ENCODE results near the gene ARHGAP18.

ARHGAP18 gene

GRCh38 chr6:129750360-129750759, 40.4 kb upstream of the ARHGAP18 start:
- no peak overlapping the region for H3K4me3 ChIP-seq (ENCODE audit: low read depth in 1 of 2, low read length in 1 of 2)
- no peak for TF ChIP-seq CTCF (IDR thresholded peaks at IDR 0.05)
- H3K27me3 ChIP-seq = peaks cover 37% of the 10 kb centered on the region
- H3K27ac ChIP-seq = no peak overlapping the region
- no peaks in the 10 kb centered on the region for H3K36me3 ChIP-seq
- H3K4me1 ChIP-seq (ENCODE audit: control insufficient read depth in 1 of 2, insufficient read depth in 1 of 2, low read depth in 1 of 2, low read length in 1 of 2) = peaks cover 3 to 7% of the 10 kb centered on the region in 2 experiments
- no peaks in the 10 kb centered on the region for H3K9me3 ChIP-seq

- H3K36me3 ChIP-seq = no peaks in the 10 kb centered on the region
- no peaks in the 10 kb centered on the region for H3K9me3 ChIP-seq
- peaks cover 37% of the 10 kb centered on the region for H3K27me3 ChIP-seq
- no peak for TF ChIP-seq CTCF (IDR thresholded peaks at IDR 0.05)
- no peak overlapping the region for H3K27ac ChIP-seq
- H3K4me1 ChIP-seq (ENCODE audit: control insufficient read depth in 1 of 2, insufficient read depth in 1 of 2, low read depth in 1 of 2, low read length in 1 of 2) = peaks cover 3 to 7% of the 10 kb centered on the region in 2 experiments
- no peak overlapping the region for H3K4me3 ChIP-seq (ENCODE audit: low read depth in 1 of 2, low read length in 1 of 2)
Measured at GRCh38 chr6:129749749-129750120, 39.8 kb upstream of the ARHGAP18 start.

GRCh38 chr6:129748901-129749748, 39.1 kb upstream of the ARHGAP18 start:
- H3K36me3 ChIP-seq = no peaks in the 10 kb centered on the region
- H3K4me3 ChIP-seq (ENCODE audit: low read depth in 1 of 2, low read length in 1 of 2) = no peak overlapping the region
- no peak for TF ChIP-seq CTCF (IDR thresholded peaks at IDR 0.05)
- H3K27ac ChIP-seq = no peak overlapping the region
- H3K4me1 ChIP-seq (ENCODE audit: control insufficient read depth in 1 of 2, insufficient read depth in 1 of 2, low read depth in 1 of 2, low read length in 1 of 2) = peaks cover 3 to 7% of the 10 kb centered on the region in 2 experiments
- H3K9me3 ChIP-seq = no peaks in the 10 kb centered on the region
- peaks cover 37% of the 10 kb centered on the region for H3K27me3 ChIP-seq

- H3K27ac ChIP-seq = no peak overlapping the region
Measured at GRCh38 chr6:129748212-129748900, 38.4 kb upstream of the ARHGAP18 start.

GRCh38 chr6:129747588-129748112, 37.7 kb upstream of the ARHGAP18 start:
- no peak for TF ChIP-seq CTCF (IDR thresholded peaks at IDR 0.05)
- Histone ChIP-seq H3K9me3 (no peaks in the 10 kb centered on the region), H3K27me3 (peaks cover 37% of the 10 kb centered on the region), H3K36me3 (no peaks in the 10 kb centered on the region), H3K4me3 (ENCODE audit: low read depth in 1 of 2, low read length in 1 of 2) (no peak overlapping the region), H3K4me1 (ENCODE audit: control insufficient read depth in 1 of 2, insufficient read depth in 1 of 2, low read depth in 1 of 2, low read length in 1 of 2) (peaks cover 0 to 5% of the 10 kb centered on the region in 2 experiments), H3K27ac (no peak overlapping the region)

More at GRCh38 chr6:129748212-129748900, 38.4 kb upstream of the ARHGAP18 start:
- H3K4me1 ChIP-seq (ENCODE audit: control insufficient read depth in 1 of 2, insufficient read depth in 1 of 2, low read depth in 1 of 2, low read length in 1 of 2) = peaks cover under 1 to 5% of the 10 kb centered on the region in 2 experiments
- no peaks in the 10 kb centered on the region for H3K36me3 ChIP-seq
- H3K27me3 ChIP-seq = peaks cover 37% of the 10 kb centered on the region
- no peak overlapping the region for H3K4me3 ChIP-seq (ENCODE audit: low read depth in 1 of 2, low read length in 1 of 2)
- no peaks in the 10 kb centered on the region for H3K9me3 ChIP-seq
- TF ChIP-seq CTCF (IDR thresholded peaks at IDR 0.05) = no peak
